ENCODE results near the gene MEAK7. TPM values are rescaled to one million over a fixed set of nuclear protein-coding genes. Genes with fewer than 3 reads are reported as not detected.

MEAK7 gene
- total and polyA plus RNA-seq, 7 donors, result 4.2 to 13.7 (median 11.8) TPM

- TF ChIP-seq POLR2A (IDR thresholded peaks at IDR 0.05) (no peak), EP300 (IDR thresholded peaks at IDR 0.05) (no peak), POLR2AphosphoS5 (IDR thresholded peaks at IDR 0.05) (no peak), CTCF (IDR thresholded peaks at IDR 0.05) (no peak)
- H3K9me3 ChIP-seq, result no peaks in the 10 kb centered on the region
- H3K4me1 ChIP-seq, result peaks cover 0 to 13% (median 11%) of the 10 kb centered on the region in 4 donors
- 85% methylated on average over 11 of the region's 11 CpGs for WGBS, 2 donors
- no peaks in the 10 kb centered on the region for H3K27me3 ChIP-seq
- no peak for DNase-seq
- no peak overlapping the region for H3K4me3 ChIP-seq
- H3K36me3 ChIP-seq, result no peaks in the 10 kb centered on the region
- intact Hi-C loops (cut with DNase I), result no loop called here
- no peak overlapping the region for H3K27ac ChIP-seq
Observed at GRCh38 chr16:84537491-84538151, 33.2 kb upstream of the MEAK7 start.

- H3K9me3 ChIP-seq, result no peaks in the 10 kb centered on the region
- no peak for DNase-seq
- H3K4me1 ChIP-seq, result peaks cover 0 to 28% (median 26%) of the 10 kb centered on the region in 4 donors
- whole genome bisulfite sequencing, 2 donors, result 82 to 85% methylated on average over 9 of the region's 9 CpGs
- H3K27ac ChIP-seq, result no peak overlapping the region
- no peak overlapping the region for H3K4me3 ChIP-seq
- TF ChIP-seq EP300 (IDR thresholded peaks at IDR 0.05), result no peak
- TF ChIP-seq POLR2A (IDR thresholded peaks at IDR 0.05), result no peak
- no peak for TF ChIP-seq CTCF (IDR thresholded peaks at IDR 0.05)
- TF ChIP-seq POLR2AphosphoS5 (IDR thresholded peaks at IDR 0.05), result no peak
- H3K36me3 ChIP-seq, result no peaks in the 10 kb centered on the region
- H3K27me3 ChIP-seq, result no peaks in the 10 kb centered on the region
- intact Hi-C loops (cut with DNase I), result no loop called here
Observed at GRCh38 chr16:84535851-84536250, 31.4 kb upstream of the MEAK7 start.

- Histone ChIP-seq H3K9me3 (no peaks in the 10 kb centered on the region), H3K36me3 (no peaks in the 10 kb centered on the region), H3K27me3 (no peaks in the 10 kb centered on the region), H3K4me1 (peaks cover 0 to 28% (median 26%) of the 10 kb centered on the region in 4 donors), H3K4me3 (no peak overlapping the region), H3K27ac (no peak overlapping the region)
- no peak for TF ChIP-seq EP300 (IDR thresholded peaks at IDR 0.05)
- no peak for TF ChIP-seq POLR2AphosphoS5 (IDR thresholded peaks at IDR 0.05)
- TF ChIP-seq CTCF (IDR thresholded peaks at IDR 0.05), result no peak
- no peak for TF ChIP-seq POLR2A (IDR thresholded peaks at IDR 0.05)
- intact Hi-C loops (cut with DNase I), result no loop called here
- 69 to 70% methylated on average over 6 of the region's 6 CpGs for WGBS, 2 donors
- no peak for DNase-seq
Observed at GRCh38 chr16:84535408-84535807, 30.9 kb upstream of the MEAK7 start.

GRCh38 chr16:84534815-84535214, 30.4 kb upstream of the MEAK7 start:
- H3K4me1 ChIP-seq, result peaks cover 0 to 28% (median 26%) of the 10 kb centered on the region in 4 donors
- DNase-seq, result no peak
- H3K27me3 ChIP-seq, result no peaks in the 10 kb centered on the region
- no peaks in the 10 kb centered on the region for H3K9me3 ChIP-seq
- H3K36me3 ChIP-seq, result no peaks in the 10 kb centered on the region
- no peak overlapping the region for H3K4me3 ChIP-seq
- intact Hi-C loops (cut with DNase I), result no loop called here
- TF ChIP-seq POLR2A (IDR thresholded peaks at IDR 0.05) (no peak), POLR2AphosphoS5 (IDR thresholded peaks at IDR 0.05) (no peak), EP300 (IDR thresholded peaks at IDR 0.05) (no peak), CTCF (IDR thresholded peaks at IDR 0.05) (no peak)
- no peak overlapping the region for H3K27ac ChIP-seq
- 94 to 96% methylated on average over 5 of the region's 5 CpGs for WGBS, 2 donors

Data from sigmoid colon (tissue), 7 donors.